ENCODE data around the gene IL1RN. TPM values are rescaled to one million over a fixed set of nuclear protein-coding genes. Genes with fewer than 3 reads are reported as not detected.

Gene IL1RN
- total and polyA plus RNA-seq, 2 of the 13 experiments (the other 11 are each of a cell fraction or from before 2014, with no cell fraction given): 21.2 to 101 TPM

DNA sequence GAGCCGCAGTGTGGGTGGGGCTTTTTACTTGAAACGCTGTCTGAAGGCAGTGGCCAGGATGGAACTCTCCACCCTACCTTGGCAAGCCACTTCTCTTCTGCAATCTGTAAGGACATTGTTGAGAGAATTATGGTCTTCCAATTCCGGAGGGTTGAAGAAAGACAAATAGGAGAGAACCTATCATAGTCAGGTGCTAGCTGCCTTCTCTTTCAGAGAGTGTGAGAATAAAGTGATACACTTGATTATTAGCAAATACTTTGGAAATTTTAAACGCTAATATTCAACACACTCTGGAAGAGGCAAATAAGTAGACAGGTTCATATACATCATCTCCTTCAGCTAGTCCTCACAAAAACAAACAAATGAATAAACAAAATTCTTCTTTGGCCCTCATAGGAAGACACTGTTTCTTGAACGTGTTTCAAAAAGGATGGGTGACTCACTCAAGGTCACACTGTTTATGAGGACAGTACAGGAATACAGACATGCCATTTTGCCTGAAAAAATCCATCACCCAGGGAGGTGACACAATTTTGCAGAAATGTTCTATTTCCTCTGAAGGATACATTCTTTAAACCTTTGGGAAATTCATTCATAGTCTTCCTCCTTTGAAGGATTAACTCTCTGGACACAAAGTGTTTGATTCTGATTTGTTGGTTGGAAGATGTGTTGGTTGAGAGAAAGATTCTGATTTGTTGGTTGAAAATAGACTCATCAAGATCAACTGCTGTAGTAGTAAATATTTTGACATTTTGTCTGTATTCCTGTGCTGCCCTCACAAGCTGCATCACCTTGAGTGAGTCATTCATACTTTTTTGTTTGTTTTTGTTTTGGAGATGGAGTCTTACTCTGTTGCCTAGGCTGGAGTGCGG is 2.2 kb upstream of the IL1RN start (continued):
- TF ChIP-seq, protein P1, sequence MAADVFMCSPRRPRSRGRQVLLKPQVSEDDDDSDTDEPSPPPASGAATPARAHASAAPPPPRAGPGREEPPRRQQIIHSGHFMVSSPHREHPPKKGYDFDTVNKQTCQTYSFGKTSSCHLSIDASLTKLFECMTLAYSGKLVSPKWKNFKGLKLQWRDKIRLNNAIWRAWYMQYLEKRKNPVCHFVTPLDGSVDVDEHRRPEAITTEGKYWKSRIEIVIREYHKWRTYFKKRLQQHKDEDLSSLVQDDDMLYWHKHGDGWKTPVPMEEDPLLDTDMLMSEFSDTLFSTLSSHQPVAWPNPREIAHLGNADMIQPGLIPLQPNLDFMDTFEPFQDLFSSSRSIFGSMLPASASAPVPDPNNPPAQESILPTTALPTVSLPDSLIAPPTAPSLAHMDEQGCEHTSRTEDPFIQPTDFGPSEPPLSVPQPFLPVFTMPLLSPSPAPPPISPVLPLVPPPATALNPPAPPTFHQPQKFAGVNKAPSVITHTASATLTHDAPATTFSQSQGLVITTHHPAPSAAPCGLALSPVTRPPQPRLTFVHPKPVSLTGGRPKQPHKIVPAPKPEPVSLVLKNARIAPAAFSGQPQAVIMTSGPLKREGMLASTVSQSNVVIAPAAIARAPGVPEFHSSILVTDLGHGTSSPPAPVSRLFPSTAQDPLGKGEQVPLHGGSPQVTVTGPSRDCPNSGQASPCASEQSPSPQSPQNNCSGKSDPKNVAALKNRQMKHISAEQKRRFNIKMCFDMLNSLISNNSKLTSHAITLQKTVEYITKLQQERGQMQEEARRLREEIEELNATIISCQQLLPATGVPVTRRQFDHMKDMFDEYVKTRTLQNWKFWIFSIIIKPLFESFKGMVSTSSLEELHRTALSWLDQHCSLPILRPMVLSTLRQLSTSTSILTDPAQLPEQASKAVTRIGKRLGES (CRISPR knock-in tag; IDR thresholded peaks at IDR 0.05; ENCODE audit: borderline replicate concordance): no peak
- TF ChIP-seq, protein P2, sequence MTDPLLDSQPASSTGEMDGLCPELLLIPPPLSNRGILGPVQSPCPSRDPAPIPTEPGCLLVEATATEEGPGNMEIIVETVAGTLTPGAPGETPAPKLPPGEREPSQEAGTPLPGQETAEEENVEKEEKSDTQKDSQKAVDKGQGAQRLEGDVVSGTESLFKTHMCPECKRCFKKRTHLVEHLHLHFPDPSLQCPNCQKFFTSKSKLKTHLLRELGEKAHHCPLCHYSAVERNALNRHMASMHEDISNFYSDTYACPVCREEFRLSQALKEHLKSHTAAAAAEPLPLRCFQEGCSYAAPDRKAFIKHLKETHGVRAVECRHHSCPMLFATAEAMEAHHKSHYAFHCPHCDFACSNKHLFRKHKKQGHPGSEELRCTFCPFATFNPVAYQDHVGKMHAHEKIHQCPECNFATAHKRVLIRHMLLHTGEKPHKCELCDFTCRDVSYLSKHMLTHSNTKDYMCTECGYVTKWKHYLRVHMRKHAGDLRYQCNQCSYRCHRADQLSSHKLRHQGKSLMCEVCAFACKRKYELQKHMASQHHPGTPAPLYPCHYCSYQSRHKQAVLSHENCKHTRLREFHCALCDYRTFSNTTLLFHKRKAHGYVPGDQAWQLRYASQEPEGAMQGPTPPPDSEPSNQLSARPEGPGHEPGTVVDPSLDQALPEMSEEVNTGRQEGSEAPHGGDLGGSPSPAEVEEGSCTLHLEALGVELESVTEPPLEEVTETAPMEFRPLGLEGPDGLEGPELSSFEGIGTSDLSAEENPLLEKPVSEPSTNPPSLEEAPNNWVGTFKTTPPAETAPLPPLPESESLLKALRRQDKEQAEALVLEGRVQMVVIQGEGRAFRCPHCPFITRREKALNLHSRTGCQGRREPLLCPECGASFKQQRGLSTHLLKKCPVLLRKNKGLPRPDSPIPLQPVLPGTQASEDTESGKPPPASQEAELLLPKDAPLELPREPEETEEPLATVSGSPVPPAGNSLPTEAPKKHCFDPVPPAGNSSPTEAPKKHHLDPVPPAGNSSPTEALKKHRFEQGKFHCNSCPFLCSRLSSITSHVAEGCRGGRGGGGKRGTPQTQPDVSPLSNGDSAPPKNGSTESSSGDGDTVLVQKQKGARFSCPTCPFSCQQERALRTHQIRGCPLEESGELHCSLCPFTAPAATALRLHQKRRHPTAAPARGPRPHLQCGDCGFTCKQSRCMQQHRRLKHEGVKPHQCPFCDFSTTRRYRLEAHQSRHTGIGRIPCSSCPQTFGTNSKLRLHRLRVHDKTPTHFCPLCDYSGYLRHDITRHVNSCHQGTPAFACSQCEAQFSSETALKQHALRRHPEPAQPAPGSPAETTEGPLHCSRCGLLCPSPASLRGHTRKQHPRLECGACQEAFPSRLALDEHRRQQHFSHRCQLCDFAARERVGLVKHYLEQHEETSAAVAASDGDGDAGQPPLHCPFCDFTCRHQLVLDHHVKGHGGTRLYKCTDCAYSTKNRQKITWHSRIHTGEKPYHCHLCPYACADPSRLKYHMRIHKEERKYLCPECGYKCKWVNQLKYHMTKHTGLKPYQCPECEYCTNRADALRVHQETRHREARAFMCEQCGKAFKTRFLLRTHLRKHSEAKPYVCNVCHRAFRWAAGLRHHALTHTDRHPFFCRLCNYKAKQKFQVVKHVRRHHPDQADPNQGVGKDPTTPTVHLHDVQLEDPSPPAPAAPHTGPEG (CRISPR knock-in tag; IDR thresholded peaks at IDR 0.05): no peak
- TF ChIP-seq, protein P3, sequence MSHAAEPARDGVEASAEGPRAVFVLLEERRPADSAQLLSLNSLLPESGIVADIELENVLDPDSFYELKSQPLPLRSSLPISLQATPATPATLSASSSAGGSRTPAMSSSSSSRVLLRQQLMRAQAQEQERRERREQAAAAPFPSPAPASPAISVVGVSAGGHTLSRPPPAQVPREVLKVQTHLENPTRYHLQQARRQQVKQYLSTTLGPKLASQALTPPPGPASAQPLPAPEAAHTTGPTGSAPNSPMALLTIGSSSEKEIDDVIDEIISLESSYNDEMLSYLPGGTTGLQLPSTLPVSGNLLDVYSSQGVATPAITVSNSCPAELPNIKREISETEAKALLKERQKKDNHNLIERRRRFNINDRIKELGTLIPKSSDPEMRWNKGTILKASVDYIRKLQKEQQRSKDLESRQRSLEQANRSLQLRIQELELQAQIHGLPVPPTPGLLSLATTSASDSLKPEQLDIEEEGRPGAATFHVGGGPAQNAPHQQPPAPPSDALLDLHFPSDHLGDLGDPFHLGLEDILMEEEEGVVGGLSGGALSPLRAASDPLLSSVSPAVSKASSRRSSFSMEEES (CRISPR knock-in tag; IDR thresholded peaks at IDR 0.05): peak; percentile 48; the same call in 1 of the 2 replicates
- TF ChIP-seq JARID2 (CRISPR knock-in tag; IDR thresholded peaks at IDR 0.05; ENCODE audit: insufficient replicate concordance) (no peak), NR2F2 (IDR thresholded peaks at IDR 0.05; ENCODE audit: borderline replicate concordance, low read depth) (no peak), SP2 (CRISPR knock-in tag; IDR thresholded peaks at IDR 0.05) (no peak), NRL (CRISPR knock-in tag; IDR thresholded peaks at IDR 0.05; ENCODE audit: borderline replicate concordance) (no peak), ZNF782 (CRISPR knock-in tag; IDR thresholded peaks at IDR 0.05; ENCODE audit: borderline replicate concordance) (no peak), ZNF792 (CRISPR knock-in tag; IDR thresholded peaks at IDR 0.05) (peak; percentile 50; the same call in 1 of the 2 replicates), BATF2 (CRISPR knock-in tag; IDR thresholded peaks at IDR 0.05) (no peak), ZNF138 (CRISPR knock-in tag; IDR thresholded peaks at IDR 0.05; ENCODE audit: low read depth) (no peak), ZNF776 (CRISPR knock-in tag; IDR thresholded peaks at IDR 0.05) (no peak), KLF6 (CRISPR knock-in tag; IDR thresholded peaks at IDR 0.05) (no peak)
- TF ChIP-seq, protein P4, sequence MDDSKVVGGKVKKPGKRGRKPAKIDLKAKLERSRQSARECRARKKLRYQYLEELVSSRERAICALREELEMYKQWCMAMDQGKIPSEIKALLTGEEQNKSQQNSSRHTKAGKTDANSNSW (CRISPR knock-in tag; IDR thresholded peaks at IDR 0.05; ENCODE audit: borderline replicate concordance): no peak
